ENCODE measurements around the gene NR5A1. TPM values are rescaled to one million over a fixed set of nuclear protein-coding genes. Genes with fewer than 3 reads are reported as not detected.

The NR5A1 gene
- total RNA-seq, 2 experiments from 2014 or later: not detected

DNA sequence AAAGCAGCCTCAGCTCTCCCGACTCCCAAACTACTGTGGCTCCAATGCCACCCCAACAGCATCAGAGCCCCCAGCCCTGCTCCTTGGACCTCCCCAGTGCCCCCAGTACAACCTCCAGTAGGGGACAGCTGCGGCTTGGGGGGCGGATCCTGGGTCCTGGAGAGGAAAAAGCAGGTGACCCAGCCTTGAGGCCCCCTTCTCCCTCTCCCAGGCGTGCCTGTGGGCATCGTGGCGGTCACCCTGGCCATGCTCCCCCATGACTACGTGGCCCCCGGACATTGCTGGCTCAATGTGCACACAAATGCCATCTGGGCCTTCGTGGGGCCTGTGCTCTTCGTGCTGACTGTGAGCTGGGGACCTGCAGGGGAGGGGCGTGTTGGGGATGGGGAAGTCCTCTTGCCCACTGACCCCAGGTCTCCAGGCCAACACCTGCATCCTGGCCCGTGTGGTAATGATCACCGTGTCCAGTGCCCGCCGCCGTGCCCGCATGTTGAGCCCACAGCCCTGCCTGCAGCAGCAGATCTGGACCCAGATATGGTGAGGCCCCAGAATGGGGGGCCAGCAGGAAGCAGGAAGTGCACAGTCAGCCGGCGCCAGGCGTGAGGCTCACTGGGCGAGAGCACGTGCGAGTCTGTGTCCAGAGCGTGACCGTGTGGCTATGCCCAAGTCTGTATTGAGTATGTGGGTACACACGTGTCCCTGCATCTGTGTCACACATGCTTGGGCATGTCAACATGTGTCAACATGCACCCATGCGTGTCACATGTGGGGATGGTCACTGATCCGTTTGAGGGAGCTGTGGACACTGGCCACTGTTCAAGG, 38.0 kb downstream of the NR5A1 start:
- Mint-ChIP-seq H3K27ac (no peak overlapping the region), H3K9me3 (no peaks in the 10 kb centered on the region), H3K27me3 (peaks cover 5% of the 10 kb centered on the region), H3K4me3 (no peak overlapping the region), H3K36me3 (ENCODE audit: low read depth) (no peaks in the 10 kb centered on the region), H3K4me1 (no peaks in the 10 kb centered on the region)
- no peak for DNase-seq
- POLR2A ChIA-PET: no interaction called here
- CTCF ChIA-PET: no interaction called here

DNA sequence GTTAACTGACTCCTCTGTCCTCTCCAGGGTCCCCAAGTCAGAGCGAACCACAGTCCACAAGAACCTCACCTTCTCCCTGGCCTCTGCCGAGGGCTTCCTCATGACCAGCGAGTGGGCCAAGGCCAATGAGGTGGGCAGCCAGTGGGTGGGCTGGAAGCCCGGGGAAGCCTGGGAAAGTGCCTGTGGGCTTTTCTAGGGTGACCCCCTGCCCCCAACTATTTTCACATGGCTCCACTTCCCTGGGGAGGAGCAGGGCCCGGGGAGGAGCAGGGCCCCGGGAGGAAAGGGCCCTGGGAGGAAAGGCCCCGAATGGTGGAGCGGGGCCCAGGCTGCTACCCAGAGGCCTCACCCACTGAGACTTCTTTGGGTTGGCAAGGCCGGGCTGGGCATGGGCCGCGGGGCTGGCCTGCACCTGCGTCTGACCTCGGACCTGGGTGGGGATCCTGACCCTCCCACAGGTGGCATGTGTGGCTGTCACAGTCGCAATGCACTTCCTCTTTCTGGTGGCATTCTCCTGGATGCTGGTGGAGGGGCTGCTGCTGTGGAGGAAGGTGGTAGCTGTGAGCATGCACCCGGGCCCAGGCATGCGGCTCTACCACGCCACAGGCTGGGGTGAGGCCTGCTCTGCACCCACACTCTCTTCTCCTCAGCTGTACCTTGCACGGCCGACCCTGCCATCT, 39.0 kb downstream of the NR5A1 start:
- no peak overlapping the region for H3K27ac Mint-ChIP-seq
- CTCF ChIA-PET: no interaction called here
- peaks cover 9% of the 10 kb centered on the region for H3K27me3 Mint-ChIP-seq
- H3K9me3 Mint-ChIP-seq: no peaks in the 10 kb centered on the region
- H3K36me3 Mint-ChIP-seq (ENCODE audit: low read depth): no peaks in the 10 kb centered on the region
- POLR2A ChIA-PET: no interaction called here
- no peak overlapping the region for H3K4me3 Mint-ChIP-seq
- DNase-seq: no peak
- no peaks in the 10 kb centered on the region for H3K4me1 Mint-ChIP-seq

DNA sequence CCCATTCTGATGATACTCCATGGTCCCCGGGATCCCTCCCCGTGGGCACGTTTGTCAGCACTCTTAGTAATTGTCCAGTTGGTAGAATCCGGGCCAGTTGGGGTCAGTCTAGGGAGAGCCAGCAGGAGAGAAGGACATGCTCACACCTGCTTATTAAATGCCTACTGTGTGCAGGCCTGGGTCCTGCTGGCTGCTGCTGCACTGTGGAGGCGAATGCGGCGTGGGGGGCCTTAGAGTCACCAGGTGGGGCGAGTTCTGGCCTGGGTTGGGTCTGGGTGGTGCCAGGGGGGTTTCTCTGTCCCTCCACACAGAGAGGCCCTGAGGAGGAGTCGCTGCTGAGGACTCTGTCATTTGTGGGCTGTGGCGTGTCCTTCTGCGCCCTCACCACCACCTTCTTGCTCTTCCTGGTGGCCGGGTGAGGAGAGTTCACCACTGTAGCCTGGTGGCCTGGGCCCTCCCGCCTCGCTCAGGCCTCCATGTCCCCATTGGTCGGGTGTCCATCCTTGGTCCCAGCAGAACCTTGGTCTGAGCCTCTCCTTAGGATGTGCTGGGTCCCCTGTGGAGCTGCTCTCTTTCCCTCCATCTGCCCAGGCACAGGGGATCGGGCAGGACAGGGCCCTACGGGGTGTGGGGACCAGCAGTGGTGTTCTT, 39.7 kb downstream of the NR5A1 start:
- DNase-seq: no peak
- Mint-ChIP-seq H3K4me1 (no peaks in the 10 kb centered on the region), H3K27me3 (peaks cover 14% of the 10 kb centered on the region), H3K4me3 (no peak overlapping the region), H3K36me3 (ENCODE audit: low read depth) (no peaks in the 10 kb centered on the region), H3K27ac (no peak overlapping the region), H3K9me3 (no peaks in the 10 kb centered on the region)
- ChIA-PET CTCF (no interaction called here), POLR2A (no interaction called here)

DNA sequence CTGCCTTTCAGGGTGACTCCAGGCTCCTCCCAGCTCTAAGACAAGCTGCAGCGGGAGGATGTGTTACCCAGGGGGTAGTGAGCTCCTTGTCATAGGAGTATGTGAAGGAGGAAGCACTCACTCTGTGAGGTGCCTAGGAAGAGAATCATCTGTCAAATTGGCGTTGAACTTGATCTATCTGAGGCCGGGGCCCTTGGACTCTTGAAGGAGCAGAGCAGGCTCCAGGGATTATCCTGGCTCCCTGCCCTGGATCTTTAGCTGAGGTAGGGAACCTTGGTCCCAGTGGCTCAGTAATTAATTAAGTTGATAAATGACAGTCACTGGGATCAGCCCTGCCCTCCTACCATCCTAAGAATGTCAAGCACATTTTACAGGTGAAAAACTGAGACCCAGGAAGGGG, 41.5 kb downstream of the NR5A1 start:
- no peaks in the 10 kb centered on the region for H3K4me1 Mint-ChIP-seq
- no peaks in the 10 kb centered on the region for H3K36me3 Mint-ChIP-seq (ENCODE audit: low read depth)
- CTCF ChIA-PET: no interaction called here
- no peaks in the 10 kb centered on the region for H3K9me3 Mint-ChIP-seq
- DNase-seq: no peak
- no peak overlapping the region for H3K4me3 Mint-ChIP-seq
- POLR2A ChIA-PET: no interaction called here
- H3K27ac Mint-ChIP-seq: no peak overlapping the region
- H3K27me3 Mint-ChIP-seq: peaks cover 17% of the 10 kb centered on the region

DNA sequence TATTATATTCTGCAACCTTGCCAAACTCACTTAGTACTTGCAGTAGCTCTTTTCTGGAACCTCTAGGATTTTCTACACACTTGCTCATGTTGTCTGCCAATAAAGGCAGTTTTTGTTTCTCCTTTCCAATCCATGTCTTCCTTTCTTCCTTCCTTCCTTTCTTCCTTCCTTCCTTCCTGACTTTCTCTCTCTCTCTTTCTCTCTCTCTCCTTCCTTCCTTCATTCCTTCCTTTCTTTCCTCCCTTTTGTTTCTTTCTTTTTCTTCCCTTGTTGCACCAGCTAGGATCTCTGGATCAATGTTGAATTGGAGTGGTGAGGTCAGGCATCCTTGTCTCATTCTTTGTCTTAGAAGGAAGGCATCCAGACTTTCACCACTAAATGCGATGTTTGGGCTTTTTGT, 44.5 kb downstream of the NR5A1 start:
- no peak overlapping the region for H3K4me3 Mint-ChIP-seq
- no peak overlapping the region for H3K27ac Mint-ChIP-seq
- no peaks in the 10 kb centered on the region for H3K36me3 Mint-ChIP-seq (ENCODE audit: low read depth)
- no peaks in the 10 kb centered on the region for H3K4me1 Mint-ChIP-seq
- no peaks in the 10 kb centered on the region for H3K9me3 Mint-ChIP-seq
- H3K27me3 Mint-ChIP-seq: peaks cover 17% of the 10 kb centered on the region
- DNase-seq: no peak
- POLR2A ChIA-PET: no interaction called here
- CTCF ChIA-PET: interaction anchor here (0.7 kb wide), 1 partner anchor 9 kb away, joined by 3 read pairs; no protein-coding TSS in a partner anchor

DNA sequence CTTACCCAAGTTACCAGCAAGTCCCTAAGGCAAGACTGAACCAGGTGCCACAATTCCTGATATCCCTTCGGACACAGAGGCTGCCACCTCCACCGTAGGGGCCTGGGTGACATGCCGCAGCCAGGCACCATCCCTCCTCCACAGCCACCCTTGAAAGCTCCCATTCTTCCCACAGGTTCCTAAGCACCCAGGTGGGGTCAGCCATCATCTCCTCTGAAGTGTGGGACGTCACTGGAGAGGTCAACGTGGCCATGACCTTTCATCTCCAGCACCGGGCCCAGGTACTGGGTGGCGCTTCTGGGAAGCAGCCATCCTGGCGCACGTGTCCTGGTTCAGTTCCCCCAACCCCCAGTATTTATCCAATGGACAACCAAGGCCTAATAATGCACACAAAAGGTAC, 48.8 kb downstream of the NR5A1 start:
- POLR2A ChIA-PET: no interaction called here
- Mint-ChIP-seq H3K36me3 (ENCODE audit: low read depth) (no peaks in the 10 kb centered on the region), H3K27me3 (peaks cover 12% of the 10 kb centered on the region), H3K9me3 (no peaks in the 10 kb centered on the region), H3K27ac (no peak overlapping the region), H3K4me3 (no peak overlapping the region), H3K4me1 (no peaks in the 10 kb centered on the region)
- no peak for DNase-seq
- CTCF ChIA-PET: interaction anchor here (0.6 kb wide), 1 partner anchor 317 kb away, joined by 4 read pairs; no protein-coding TSS in a partner anchor

DNA sequence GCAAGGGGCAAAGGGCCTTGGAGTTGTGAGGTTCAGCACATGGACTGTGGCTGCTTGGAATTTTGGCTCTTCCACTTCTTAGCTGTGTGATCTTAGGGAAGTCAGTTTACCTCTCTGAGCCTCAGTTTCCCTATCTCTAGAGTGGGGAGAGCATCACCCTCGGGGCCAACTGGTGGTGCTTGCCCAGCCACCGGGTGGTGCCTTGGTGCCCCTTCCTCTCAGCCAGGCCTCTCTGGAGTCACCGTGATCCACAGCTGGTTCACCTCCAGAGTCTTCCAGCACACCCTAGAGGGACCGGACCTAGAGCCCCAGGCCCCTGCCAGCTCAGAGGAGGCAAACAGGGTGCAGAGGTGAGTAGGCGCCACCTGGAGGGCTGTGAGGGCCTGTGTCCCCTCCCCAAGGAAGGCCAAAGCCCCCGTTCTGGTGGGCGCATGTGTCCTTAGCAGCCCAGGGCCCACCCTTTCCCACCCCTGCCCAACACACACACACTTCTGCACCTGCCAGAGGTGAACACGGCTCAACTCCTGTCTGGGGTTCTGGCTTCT, 49.2 kb downstream of the NR5A1 start:
- Mint-ChIP-seq H3K4me3 (no peak overlapping the region), H3K36me3 (ENCODE audit: low read depth) (no peaks in the 10 kb centered on the region), H3K9me3 (no peaks in the 10 kb centered on the region), H3K27ac (no peak overlapping the region), H3K27me3 (peaks cover 8% of the 10 kb centered on the region), H3K4me1 (no peaks in the 10 kb centered on the region)
- no peak for DNase-seq
- ChIA-PET CTCF (interaction anchor here (0.6 kb wide), 2 partner anchors 317 to 354 kb away, joined by 4 read pairs; no protein-coding TSS in a partner anchor), POLR2A (no interaction called here)

DNA sequence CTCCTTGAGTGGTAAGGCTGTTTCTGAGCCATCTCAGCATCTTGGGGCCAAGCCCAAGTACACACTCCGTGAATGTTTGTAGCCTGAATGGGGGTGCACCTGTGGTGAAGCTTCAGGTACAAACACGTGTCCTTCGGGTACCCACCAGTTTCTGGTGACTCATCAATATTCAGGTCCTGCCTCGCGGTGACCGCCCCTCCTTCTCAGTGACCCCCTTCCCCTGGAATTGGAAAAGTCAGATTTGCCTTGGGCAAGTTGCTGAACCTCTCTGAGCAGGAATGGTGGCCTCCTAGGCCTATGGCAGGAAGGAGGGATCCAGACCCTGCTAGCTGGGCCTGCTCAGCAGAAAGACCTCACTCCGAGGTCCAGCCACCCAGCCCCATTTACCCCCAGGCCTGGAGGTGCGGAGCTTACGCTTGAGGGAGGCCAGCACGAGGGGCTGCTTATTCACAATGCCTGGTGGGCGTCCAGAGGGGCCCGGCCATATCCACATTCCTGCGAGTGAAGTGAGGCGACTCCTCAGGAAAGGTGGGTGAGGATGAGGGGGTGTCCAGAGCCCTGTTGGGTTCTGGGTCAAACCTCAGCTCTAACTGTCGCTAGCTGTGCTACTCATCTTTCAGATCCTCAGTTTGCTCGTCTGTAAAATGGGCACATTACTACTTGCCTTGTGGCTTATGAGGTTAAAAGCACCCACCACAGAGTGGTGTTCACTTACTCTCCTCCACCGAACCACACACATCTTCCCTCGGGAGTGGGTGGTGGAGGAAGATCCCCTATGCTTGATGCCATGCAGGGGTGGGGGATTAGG, 49.9 kb downstream of the NR5A1 start:
- POLR2A ChIA-PET: no interaction called here

GRCh38 chr9:124456341-124457078, 50.7 kb downstream of the NR5A1 start:
- Mint-ChIP-seq H3K36me3 (ENCODE audit: low read depth) (no peaks in the 10 kb centered on the region), H3K9me3 (no peaks in the 10 kb centered on the region), H3K4me1 (no peaks in the 10 kb centered on the region), H3K27me3 (peaks cover 12% of the 10 kb centered on the region), H3K27ac (no peak overlapping the region), H3K4me3 (no peak overlapping the region)
- ChIA-PET CTCF (no interaction called here), POLR2A (no interaction called here)
- no peak for DNase-seq

More for the DNA sequence above, 49.9 kb downstream of the NR5A1 start:
- Mint-ChIP-seq H3K27me3 (peaks cover 7% of the 10 kb centered on the region), H3K9me3 (no peaks in the 10 kb centered on the region), H3K27ac (no peak overlapping the region), H3K4me3 (no peak overlapping the region), H3K4me1 (no peaks in the 10 kb centered on the region), H3K36me3 (ENCODE audit: low read depth) (no peaks in the 10 kb centered on the region)
- CTCF ChIA-PET: interaction anchor here (0.6 kb wide), 1 partner anchor 354 kb away, joined by 4 read pairs; no protein-coding TSS in a partner anchor
- DNase-seq: no peak

DNA sequence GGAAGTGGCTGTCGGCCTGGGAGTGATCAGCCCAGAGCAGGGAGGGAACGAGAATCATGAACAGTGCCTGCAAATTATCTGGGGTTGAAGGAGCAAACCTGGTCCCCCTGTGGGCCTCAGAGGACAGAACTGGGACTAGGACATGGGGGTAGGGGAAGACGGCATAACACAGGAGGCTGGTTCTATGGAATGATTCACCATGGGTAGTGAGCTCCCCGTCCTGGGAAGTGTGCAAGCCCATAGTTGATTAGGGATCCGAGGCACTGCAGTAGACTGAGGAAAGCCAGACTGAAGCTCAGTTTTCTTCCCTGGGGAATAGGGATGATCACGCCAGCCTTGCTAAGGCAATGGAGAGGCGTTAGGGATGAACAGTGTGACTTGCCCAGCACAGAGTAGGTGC, 51.4 kb downstream of the NR5A1 start:
- no peaks in the 10 kb centered on the region for H3K36me3 Mint-ChIP-seq (ENCODE audit: low read depth)
- no peaks in the 10 kb centered on the region for H3K9me3 Mint-ChIP-seq
- DNase-seq: no peak
- H3K4me3 Mint-ChIP-seq: no peak overlapping the region
- POLR2A ChIA-PET: no interaction called here
- H3K27ac Mint-ChIP-seq: no peak overlapping the region
- peaks cover 15% of the 10 kb centered on the region for H3K27me3 Mint-ChIP-seq
- H3K4me1 Mint-ChIP-seq: no peaks in the 10 kb centered on the region
- CTCF ChIA-PET: interaction anchor here (1.2 kb wide), 1 partner anchor 14 kb away, joined by 3 read pairs; no protein-coding TSS in a partner anchor

DNA sequence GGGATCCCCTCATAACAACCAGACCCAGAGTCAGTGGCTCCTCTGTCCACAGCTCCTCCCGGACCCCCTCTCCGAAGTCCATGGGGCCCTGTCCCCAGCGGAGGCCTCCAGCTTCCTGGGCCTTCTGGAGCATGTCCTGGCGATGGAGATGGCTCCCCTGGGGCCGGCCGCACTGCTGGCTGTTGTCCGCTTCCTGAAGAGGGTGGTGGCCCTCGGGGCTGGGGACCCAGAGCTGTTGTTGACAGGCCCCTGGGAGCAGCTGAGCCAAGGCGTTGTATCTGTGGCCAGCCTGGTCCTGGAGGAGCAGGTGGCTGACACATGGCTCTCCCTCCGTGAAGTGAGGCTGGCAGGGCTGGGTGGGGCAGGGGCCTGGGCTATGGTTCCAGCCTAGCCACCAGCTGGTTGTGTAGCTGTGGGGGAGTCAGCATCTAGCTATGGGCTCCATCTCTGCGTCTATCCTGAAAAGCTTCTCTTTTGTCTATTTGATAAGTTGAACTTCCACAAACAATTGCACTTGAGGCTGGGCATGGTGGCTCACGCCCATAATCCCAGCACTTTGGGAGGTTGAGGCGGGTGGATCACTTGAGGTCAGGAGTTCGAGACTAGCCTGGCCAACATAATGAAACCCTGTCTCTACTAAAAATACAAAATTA, 52.3 kb downstream of the NR5A1 start:
- no peaks in the 10 kb centered on the region for H3K36me3 Mint-ChIP-seq (ENCODE audit: low read depth)
- no peak for DNase-seq
- H3K27ac Mint-ChIP-seq: no peak overlapping the region
- POLR2A ChIA-PET: no interaction called here
- peaks cover 22% of the 10 kb centered on the region for H3K27me3 Mint-ChIP-seq
- no peaks in the 10 kb centered on the region for H3K4me1 Mint-ChIP-seq
- CTCF ChIA-PET: interaction anchor here (0.7 to 1.2 kb wide), 2 partner anchors 13 to 58 kb away, joined by 3 read pairs; no protein-coding TSS in a partner anchor
- no peaks in the 10 kb centered on the region for H3K9me3 Mint-ChIP-seq
- H3K4me3 Mint-ChIP-seq: no peak overlapping the region
